CD4-positive, alpha-beta T cell (primary cell): Measurements from ENCODE around the gene APBA2. TPM values are rescaled to one million over a fixed set of nuclear protein-coding genes. Genes with fewer than 3 reads are reported as not detected.

Experiments used
- ATAC-seq: fragments of 200-7000 bp; cut with Tn5 transposase; one replicate; pipeline ENCODE4 v1.10.0; 2022; ENCODE audit warnings: mild to moderate bottlenecking; ENCODE audit not compliant: poor library complexity
- CTCF ChIA-PET: fragments of 350-600 bp; sonication (Branson Sonifier 250); formaldehyde crosslinking; loops from one replicate; lab custom pipeline; 2021; ENCODE audit warnings: antibody characterized with exemption, inconsistent platforms; lab: Charles Lee
- POLR2A ChIA-PET: fragments of 350-600 bp; sonication (Branson Sonifier 250); formaldehyde crosslinking; loops from one replicate; lab custom pipeline; 2021; ENCODE audit warnings: antibody characterized with exemption, inconsistent platforms; lab: Charles Lee
- DNase-seq, 14 experiments: peaks; one replicate each; pipeline ENCODE4 v3.0.0-alpha.2; 2013 to 2020; ENCODE audit warnings: mixed read lengths in 2 of 14
- H3K27ac ChIP-seq, 2 donors: one replicate each; pipeline versions ENCODE4 v1.5.1 to v1.7.0; 2013; ENCODE audit warnings: low read length in 2 of 2, low read depth in 1 of 2, mild to moderate bottlenecking in 1 of 2
- H3K27me3 ChIP-seq, 2 experiments: 1 replicate in 1 of 2; 2 replicates in 1 of 2; pipeline versions ENCODE4 v1.6.1 to v1.7.0; 2013; ENCODE audit warnings: low read length in 2 of 2, control low read depth in 1 of 2, mild to moderate bottlenecking in 1 of 2, moderate library complexity in 1 of 2; ENCODE audit not compliant: insufficient read depth in 2 of 2, control insufficient read depth in 1 of 2
- H3K36me3 ChIP-seq: one replicate; pipeline ENCODE4 v1.6.1; 2013; ENCODE audit warnings: low read length, control low read depth; ENCODE audit not compliant: insufficient read depth
- H3K4me1 ChIP-seq: one replicate; pipeline ENCODE4 v1.6.1; 2013; ENCODE audit warnings: low read length, control low read depth; ENCODE audit not compliant: insufficient read depth
- H3K4me3 ChIP-seq: one replicate; pipeline ENCODE4 v1.5.1; 2013; ENCODE audit warnings: mild to moderate bottlenecking, low read length, moderate library complexity
- H3K9me3 ChIP-seq, 2 experiments: 1 replicate in 1 of 2; 2 replicates in 1 of 2; pipeline versions ENCODE4 v1.6.1 to v1.7.0; 2013; ENCODE audit warnings: low read length in 2 of 2, mild to moderate bottlenecking in 2 of 2, control low read depth in 1 of 2, moderate library complexity in 1 of 2; ENCODE audit not compliant: control insufficient read depth in 1 of 2, insufficient read depth in 1 of 2
- H3K27ac Mint-ChIP-seq: one replicate; pipeline ENCODE4 v1.8.0; 2020; ENCODE audit warnings: mixed read lengths
- H3K27me3 Mint-ChIP-seq: one replicate; pipeline ENCODE4 v1.8.0; 2021; ENCODE audit warnings: mixed read lengths
- H3K36me3 Mint-ChIP-seq: one replicate; pipeline ENCODE4 v1.8.0; 2021; ENCODE audit warnings: low read depth, mixed read lengths
- H3K4me1 Mint-ChIP-seq: one replicate; pipeline ENCODE4 v1.8.0; 2021; ENCODE audit warnings: low read depth, mixed read lengths
- H3K4me3 Mint-ChIP-seq: one replicate; pipeline ENCODE4 v1.8.0; 2020; ENCODE audit warnings: mild to moderate bottlenecking, mixed read lengths
- H3K9me3 Mint-ChIP-seq: one replicate; pipeline ENCODE4 v1.8.0; 2020; ENCODE audit warnings: mixed read lengths
- intact Hi-C, 2 experiments: fragments of 100-400 bp; cut with DNase I in 1 of 2; cut with micrococcal nuclease in 1 of 2; formaldehyde crosslinking; loops; one replicate each; pipeline versions ENCODE4 v1.15.1 to v1.9.0; 2023 to 2025; cut with DNase I, micrococcal nuclease
- total RNA-seq, 174 experiments: library from RNA in 2 of 174; stranded (reverse) in 2 of 174; gene quantifications; one replicate each; pipeline ENCODE4 v1.2.3 and lab custom pipeline; 2021 to 2026
- TF ChIP-seq, protein P1 (sequence below): fragments of 200-600 bp; IDR thresholded peaks from one replicate; pipeline ENCODE4 v1.8.0; 2022; ENCODE audit warnings: antibody characterized with exemption, mild to moderate bottlenecking

The APBA2 gene
- total RNA-seq, 2 experiments from 2014 or later, result 123 to 126 TPM

DNA sequence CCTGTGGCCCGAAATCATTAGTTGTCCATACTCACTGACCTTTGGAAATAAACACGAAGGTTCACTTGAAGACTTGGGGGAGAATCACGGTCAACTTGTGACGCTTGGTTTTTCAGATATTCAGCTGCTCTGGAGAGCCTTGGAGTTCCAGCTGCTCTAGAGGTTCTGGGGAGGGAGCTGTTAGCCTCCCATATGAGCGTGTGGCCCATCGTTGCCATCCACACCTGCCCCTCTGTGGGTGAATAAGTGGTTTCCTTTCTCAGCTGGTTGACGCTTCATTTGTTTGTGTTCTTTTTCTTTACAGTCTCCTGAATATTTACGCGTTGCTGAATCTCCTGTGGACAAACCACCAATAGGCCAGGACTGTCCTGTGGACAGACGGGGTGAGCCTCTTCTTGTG is 35.6 kb downstream of the APBA2 start:
- Histone ChIP-seq H3K27ac (no peak overlapping the region), H3K4me1 (peaks cover 64% of the 10 kb centered on the region), H3K27me3 (no peaks in the 10 kb centered on the region), H3K9me3 (no peaks in the 10 kb centered on the region), H3K36me3 (peaks cover 12% of the 10 kb centered on the region), H3K4me3 (no peak overlapping the region)
- Mint-ChIP-seq H3K36me3 (peaks cover 51% of the 10 kb centered on the region), H3K27ac (peak overlapping the region; percentile 84), H3K4me1 (peaks cover 87% of the 10 kb centered on the region), H3K27me3 (no peaks in the 10 kb centered on the region), H3K9me3 (no peaks in the 10 kb centered on the region), H3K4me3 (peak overlapping the region; percentile 83)
- DNase-seq (peak in 1 of 14 experiments; percentile 10), ATAC-seq (no peak)
- TF ChIP-seq, protein P1, sequence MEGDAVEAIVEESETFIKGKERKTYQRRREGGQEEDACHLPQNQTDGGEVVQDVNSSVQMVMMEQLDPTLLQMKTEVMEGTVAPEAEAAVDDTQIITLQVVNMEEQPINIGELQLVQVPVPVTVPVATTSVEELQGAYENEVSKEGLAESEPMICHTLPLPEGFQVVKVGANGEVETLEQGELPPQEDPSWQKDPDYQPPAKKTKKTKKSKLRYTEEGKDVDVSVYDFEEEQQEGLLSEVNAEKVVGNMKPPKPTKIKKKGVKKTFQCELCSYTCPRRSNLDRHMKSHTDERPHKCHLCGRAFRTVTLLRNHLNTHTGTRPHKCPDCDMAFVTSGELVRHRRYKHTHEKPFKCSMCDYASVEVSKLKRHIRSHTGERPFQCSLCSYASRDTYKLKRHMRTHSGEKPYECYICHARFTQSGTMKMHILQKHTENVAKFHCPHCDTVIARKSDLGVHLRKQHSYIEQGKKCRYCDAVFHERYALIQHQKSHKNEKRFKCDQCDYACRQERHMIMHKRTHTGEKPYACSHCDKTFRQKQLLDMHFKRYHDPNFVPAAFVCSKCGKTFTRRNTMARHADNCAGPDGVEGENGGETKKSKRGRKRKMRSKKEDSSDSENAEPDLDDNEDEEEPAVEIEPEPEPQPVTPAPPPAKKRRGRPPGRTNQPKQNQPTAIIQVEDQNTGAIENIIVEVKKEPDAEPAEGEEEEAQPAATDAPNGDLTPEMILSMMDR, result no peak
- CTCF ChIA-PET, result interaction anchor here (0.5 to 1.6 kb wide), 3 partner anchors 31 to 182 kb away, joined by 3 read pairs; no protein-coding TSS in a partner anchor
- intact Hi-C loops, result no loop called here
- POLR2A ChIA-PET, result interaction anchor here (0.9 to 2.9 kb wide), 7 partner anchors 12 to 57 kb away, joined by 3 to 12 read pairs (median 4); partner anchors contain the start of gene APBA2

GRCh38 chr15:28921919-28922706 is 36.3 kb downstream of the APBA2 start:
- peaks cover 64% of the 10 kb centered on the region for H3K4me1 ChIP-seq
- no peak for ATAC-seq
- intact Hi-C loops, result no loop called here
- no peak for DNase-seq
- no peaks in the 10 kb centered on the region for H3K27me3 ChIP-seq
- Mint-ChIP-seq H3K4me1 (peaks cover 82% of the 10 kb centered on the region), H3K27ac (peak overlapping the region; percentile 84), H3K4me3 (peak overlapping the region; percentile 83), H3K27me3 (no peaks in the 10 kb centered on the region), H3K9me3 (no peaks in the 10 kb centered on the region), H3K36me3 (peaks cover 54% of the 10 kb centered on the region)
- POLR2A ChIA-PET, result interaction anchor here (0.9 to 2.9 kb wide), 6 partner anchors 12 to 56 kb away, joined by 3 to 12 read pairs (median 4); no protein-coding TSS in a partner anchor
- H3K36me3 ChIP-seq, result peaks cover 12% of the 10 kb centered on the region
- H3K9me3 ChIP-seq, result no peaks in the 10 kb centered on the region
- no peak overlapping the region for H3K4me3 ChIP-seq
- CTCF ChIA-PET, result interaction anchor here (1.0 to 1.6 kb wide), 2 partner anchors 53 to 182 kb away, joined by 3 read pairs; no protein-coding TSS in a partner anchor
- no peak overlapping the region for H3K27ac ChIP-seq
- TF ChIP-seq, protein P1, result no peak

- no peaks in the 10 kb centered on the region for H3K9me3 ChIP-seq
- Mint-ChIP-seq H3K27ac (peak overlapping the region; percentile 84), H3K4me3 (no peak overlapping the region), H3K36me3 (peaks cover 59% of the 10 kb centered on the region), H3K4me1 (peaks cover 79% of the 10 kb centered on the region), H3K9me3 (no peaks in the 10 kb centered on the region), H3K27me3 (no peaks in the 10 kb centered on the region)
- POLR2A ChIA-PET, result no interaction called here
- no peak for DNase-seq
- peaks cover 64% of the 10 kb centered on the region for H3K4me1 ChIP-seq
- TF ChIP-seq, protein P1, result no peak
- no peak for ATAC-seq
- no peak overlapping the region for H3K27ac ChIP-seq
- intact Hi-C loops, result no loop called here
- CTCF ChIA-PET, result interaction anchor here (1.6 kb wide), 1 partner anchor 53 kb away, joined by 3 read pairs; no protein-coding TSS in a partner anchor
- no peaks in the 10 kb centered on the region for H3K27me3 ChIP-seq
- H3K4me3 ChIP-seq, result no peak overlapping the region
- peaks cover 12% of the 10 kb centered on the region for H3K36me3 ChIP-seq
Measured at GRCh38 chr15:28922707-28923012, 36.9 kb downstream of the APBA2 start.
